ENCODE results near the gene TMEM131.

GRCh38 chr2:97745474-97746174 is 250.1 kb downstream of the TMEM131 start:
- no peak for TF ChIP-seq POLR2A (IDR thresholded peaks at IDR 0.05; ENCODE audit: control extremely low read depth in 1 of 2, low read depth in 2 of 2, low read length in 2 of 2)
- TF ChIP-seq CHD2 (IDR thresholded peaks at IDR 0.05; ENCODE audit: low read length) = no peak

All from H1 (cell line).